OCI-LY7 (cell line): Measurements from ENCODE around the gene C9orf152. TPM values are rescaled to one million over a fixed set of nuclear protein-coding genes. Genes with fewer than 3 reads are reported as not detected.

ENCODE experiments used
- BruUV-seq: library from RNA; stranded (reverse); fragments of 400-500 nt; replicated peaks from 2 replicates; lab custom pipeline; 2021; lab: Mats Ljungman, UMichigan
- CTCF ChIA-PET: fragments of 300-600 bp; sonication (Branson Sonifier 250); formaldehyde crosslinking; loops from one replicate; lab custom pipeline; 2022; ENCODE audit warnings: antibody characterized with exemption; ENCODE audit not compliant: unreplicated experiment; lab: Charles Lee
- POLR2A ChIA-PET: fragments of 300-600 bp; sonication (Branson Sonifier 250); formaldehyde crosslinking; loops from one replicate; lab custom pipeline; 2022; ENCODE audit warnings: antibody characterized with exemption; lab: Charles Lee
- DNase-seq: peaks from one replicate; pipeline ENCODE4 v3.0.0-alpha.2; 2015; ENCODE audit warnings: low spot score
- H2AFZ ChIP-seq: fragments of 200-600 bp; sonication (generic), shearing (Covaris generic); 2 replicates; pipeline ENCODE4 v1.6.1; 2014; ENCODE audit warnings: mild to moderate bottlenecking, antibody characterized with exemption, low read length, moderate library complexity
- H3K27ac ChIP-seq: fragments of 200-600 bp; sonication (generic); 2 replicates; pipeline ENCODE4 v1.5.1; 2014; ENCODE audit warnings: mixed run types, low read depth, mild to moderate bottlenecking, moderate library complexity, low read length, inconsistent platforms; ENCODE audit not compliant: poor library complexity, severe bottlenecking
- H3K36me3 ChIP-seq: fragments of 200-600 bp; sonication (generic); 2 replicates; pipeline ENCODE4 v1.6.1; 2014; ENCODE audit warnings: mild to moderate bottlenecking, antibody characterized with exemption, low read length, moderate library complexity, mixed read lengths; ENCODE audit not compliant: insufficient read depth
- H3K4me1 ChIP-seq: fragments of 200-600 bp; sonication (generic); 2 replicates; pipeline ENCODE4 v1.5.1; 2014; ENCODE audit warnings: mild to moderate bottlenecking, low read length; ENCODE audit not compliant: insufficient read depth, poor library complexity, severe bottlenecking
- H3K4me2 ChIP-seq: fragments of 200-600 bp; sonication (generic); 2 replicates; pipeline ENCODE4 v1.6.1; 2014; ENCODE audit warnings: mild to moderate bottlenecking, low read length
- H3K4me3 ChIP-seq: fragments of 200-600 bp; sonication (generic); 2 replicates; pipeline ENCODE4 v1.5.1; 2014; ENCODE audit warnings: mild to moderate bottlenecking, low read depth, low read length; ENCODE audit not compliant: poor library complexity, severe bottlenecking
- H3K79me2 ChIP-seq: fragments of 200-600 bp; sonication (generic); 2 replicates; pipeline ENCODE4 v1.6.1; 2016; ENCODE audit warnings: low read depth, mild to moderate bottlenecking, low read length, moderate library complexity, mixed read lengths; ENCODE audit not compliant: insufficient read depth
- H3K9me2 ChIP-seq: fragments of 200-600 bp; sonication (generic); 2 replicates; pipeline ENCODE4 v1.6.1; 2016; ENCODE audit warnings: mild to moderate bottlenecking, low read length, mixed read lengths; ENCODE audit not compliant: insufficient read depth
- H3K9me3 ChIP-seq: fragments of 200-600 bp; sonication (generic); 2 replicates; pipeline ENCODE4 v1.6.1; 2014; ENCODE audit warnings: mild to moderate bottlenecking, mixed run types, low read length, mixed read lengths
- H4K20me1 ChIP-seq: fragments of 200-600 bp; sonication (generic); 2 replicates; pipeline ENCODE4 v1.6.1; 2014; ENCODE audit warnings: mild to moderate bottlenecking, antibody characterized with exemption, low read length, moderate library complexity, mixed read lengths; ENCODE audit not compliant: insufficient read depth
- CTCF ChIP-seq: fragments of 200-600 bp; sonication (generic); conservative IDR thresholded peaks from 2 replicates; pipeline ENCODE4 v1.5.1; 2014; ENCODE audit warnings: mild to moderate bottlenecking, antibody characterized with exemption, low read length, moderate library complexity, mixed read lengths
- EZH2phosphoT487 ChIP-seq: fragments of 200-600 bp; sonication (generic); IDR thresholded peaks from 2 replicates; pipeline ENCODE4 v1.6.1; 2018; ENCODE audit warnings: low read depth, borderline replicate concordance, mild to moderate bottlenecking, mixed run types, antibody characterized with exemption, low read length, moderate library complexity, mixed read lengths
- intact Hi-C: fragments of 100-400 bp; cut with micrococcal nuclease; formaldehyde crosslinking; loops from one replicate; pipeline ENCODE4 v1.10.0; 2022; ENCODE audit not compliant: unreplicated experiment
- total RNA-seq, 2 experiments: library from RNA; depleted of rRNA in 1 of 2; stranded (reverse); fragments of >200 nt in 1 of 2; shearing (Covaris generic) in 1 of 2; gene quantifications; 2 replicates each; pipeline ENCODE4 v1.2.3, GENCODE V29; 2014 to 2022

Gene C9orf152
- total RNA-seq, 2 experiments from 2014 or later, result not detected

GRCh38 chr9:110178281-110178680 is 29.7 kb downstream of the C9orf152 start:
- H3K4me2 ChIP-seq, result no peak overlapping the region
- BruUV-seq, result no TSS peak
- 0 out of 2 replicates have a peak, but pooled peaks cover 9% of the 10 kb centered on the region for H3K9me3 ChIP-seq
- H3K4me3 ChIP-seq, result no peak overlapping the region
- CTCF ChIA-PET, result no interaction called here
- H2AFZ ChIP-seq, result no peak overlapping the region
- peaks cover 3% of the 10 kb centered on the region; the same call in 1 of the 2 replicates for H3K36me3 ChIP-seq
- no peaks in the 10 kb centered on the region for H3K9me2 ChIP-seq
- H3K79me2 ChIP-seq, result no peaks in the 10 kb centered on the region
- no peak for DNase-seq
- H4K20me1 ChIP-seq, result no peaks in the 10 kb centered on the region
- no peaks in the 10 kb centered on the region for H3K4me1 ChIP-seq
- intact Hi-C loops, result no loop called here
- TF ChIP-seq CTCF, result no peak
- TF ChIP-seq EZH2phosphoT487, result no peak
- H3K27ac ChIP-seq, result no peak overlapping the region
- POLR2A ChIA-PET, result interaction anchor here (0.6 to 0.9 kb wide), 3 partner anchors 19 to 286 kb away, joined by 3 to 4 read pairs (median 3); no protein-coding TSS in a partner anchor

- Histone ChIP-seq H3K27ac (no peak overlapping the region), H4K20me1 (no peaks in the 10 kb centered on the region; the same call in 1 of the 2 replicates), H3K4me2 (no peak overlapping the region), H3K9me3 (no peaks in the 10 kb centered on the region), H3K79me2 (0 out of 2 replicates have a peak, but pooled peaks cover 2% of the 10 kb centered on the region), H2AFZ (no peak overlapping the region), H3K4me1 (no peaks in the 10 kb centered on the region), H3K36me3 (peaks cover 26% of the 10 kb centered on the region), H3K4me3 (no peak overlapping the region), H3K9me2 (no peaks in the 10 kb centered on the region)
- no peak for DNase-seq
- no TSS peak for BruUV-seq
- POLR2A ChIA-PET, result interaction anchor here (0.5 kb wide), 1 partner anchor 761 kb away, joined by 3 read pairs; no protein-coding TSS in a partner anchor
- intact Hi-C loops, result no loop called here
- TF ChIP-seq EZH2phosphoT487 (no peak), CTCF (0 out of 2 replicates have a peak, but pooled peaks have one; percentile 27)
- CTCF ChIA-PET, result no interaction called here
These were observed 32.5 kb downstream of the C9orf152 start for GRCh38 chr9:110175275-110175968.

- BruUV-seq, result no TSS peak
- no peak overlapping the region for H2AFZ ChIP-seq
- no peaks in the 10 kb centered on the region; the same call in 1 of the 2 replicates for H4K20me1 ChIP-seq
- H3K4me3 ChIP-seq, result no peak overlapping the region
- H3K9me2 ChIP-seq, result no peaks in the 10 kb centered on the region
- TF ChIP-seq CTCF, result no peak
- TF ChIP-seq EZH2phosphoT487, result no peak
- no peaks in the 10 kb centered on the region for H3K4me1 ChIP-seq
- no peak overlapping the region for H3K27ac ChIP-seq
- peaks cover 22% of the 10 kb centered on the region; the same call in 1 of the 2 replicates for H3K79me2 ChIP-seq
- intact Hi-C loops, result no loop called here
- DNase-seq, result no peak
- H3K4me2 ChIP-seq, result no peak overlapping the region
- peaks cover 47% of the 10 kb centered on the region for H3K36me3 ChIP-seq
- POLR2A ChIA-PET, result interaction anchor here (0.6 to 0.7 kb wide), 4 partner anchors 10 to 46 kb away, joined by 3 to 5 read pairs (median 3); no protein-coding TSS in a partner anchor
- H3K9me3 ChIP-seq, result no peaks in the 10 kb centered on the region
- CTCF ChIA-PET, result no interaction called here
These were observed 34.7 kb downstream of the C9orf152 start for GRCh38 chr9:110173322-110173642.
